NCI-H1417 (cell line): ENCODE measurements around the gene KCNH1.
A peak's percentile ranks its signal among the peaks of the same experiment; 100 is the strongest.

ENCODE experiments used
- DNase-seq, 3 experiments: peaks; one replicate each; lab custom pipeline; 2025; lab: John Stamatoyannopoulos, UW

Gene KCNH1

GRCh38 chr1:210754878-210755665 is 378.9 kb downstream of the KCNH1 start:
- DNase-seq = peak; percentile 34 to 95 (median 77)

DNA sequence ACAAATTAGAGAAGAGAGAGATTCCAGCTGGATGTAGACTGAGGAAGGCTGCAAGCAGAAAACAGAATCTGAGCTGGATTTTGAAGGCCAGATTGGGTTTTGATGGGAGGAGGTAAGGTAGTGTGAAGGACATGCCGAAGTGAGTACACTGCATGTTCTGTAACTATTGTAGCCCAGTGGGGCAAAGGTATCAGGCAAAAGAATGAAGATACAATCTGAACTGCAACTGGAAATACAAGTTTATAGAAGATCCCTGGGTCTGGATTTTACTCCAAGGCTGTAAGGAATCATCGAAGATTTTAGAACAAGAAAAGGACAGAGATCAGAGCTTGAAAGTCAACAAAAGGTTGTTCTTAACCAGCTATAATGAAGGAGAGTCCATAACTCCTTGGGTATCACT is 382.0 kb downstream of the KCNH1 start:
- DNase-seq = no peak

- DNase-seq = no peak
Measured at GRCh38 chr1:210750468-210750867, 383.5 kb downstream of the KCNH1 start.

DNA sequence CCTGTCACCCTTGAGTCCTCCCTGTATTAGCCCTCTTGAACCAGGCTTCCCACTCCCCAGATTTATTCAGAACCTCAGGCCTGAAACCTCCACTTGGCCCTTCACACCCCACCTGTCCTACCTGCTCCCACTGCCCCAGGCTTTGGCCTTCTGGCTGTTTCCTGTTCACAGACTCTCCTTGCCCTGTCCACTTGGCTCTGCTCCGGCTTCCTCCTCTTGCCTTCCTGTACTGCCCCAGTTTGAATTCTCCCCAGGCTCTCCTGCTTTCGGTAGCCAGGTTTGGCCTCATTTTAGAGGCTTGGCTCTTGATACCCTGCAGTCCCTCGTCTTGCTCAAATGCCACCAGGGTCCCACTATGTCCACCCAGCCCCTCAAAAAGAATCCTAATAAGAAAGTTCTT is 385.2 kb downstream of the KCNH1 start:
- no peak for DNase-seq

- DNase-seq = no peak
Measured at GRCh38 chr1:210747890-210748289, 386.1 kb downstream of the KCNH1 start.

GRCh38 chr1:210747112-210747511 is 386.8 kb downstream of the KCNH1 start:
- DNase-seq = no peak

- no peak for DNase-seq
Measured at GRCh38 chr1:210746024-210746731, 387.8 kb downstream of the KCNH1 start.

DNA sequence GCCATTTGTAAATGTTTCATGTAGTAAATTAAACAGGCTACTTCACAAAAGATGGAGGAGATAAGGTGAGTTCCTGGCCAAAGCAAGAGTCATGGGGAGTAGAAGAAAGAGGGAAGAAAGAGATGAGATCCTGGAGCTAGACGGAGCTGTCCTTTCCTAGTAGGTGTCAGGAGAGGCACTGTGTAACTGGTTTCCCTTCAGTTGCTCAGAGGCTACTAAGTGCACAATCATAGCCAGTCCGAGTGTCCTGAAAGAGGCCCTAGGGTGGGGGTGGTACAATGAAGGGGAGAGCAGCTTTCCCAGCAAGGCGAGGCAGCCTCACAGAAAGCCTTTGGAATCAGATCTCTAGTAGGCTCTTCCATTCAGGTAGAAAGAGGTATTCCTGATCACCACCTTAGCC is 390.9 kb downstream of the KCNH1 start:
- no peak for DNase-seq

DNA sequence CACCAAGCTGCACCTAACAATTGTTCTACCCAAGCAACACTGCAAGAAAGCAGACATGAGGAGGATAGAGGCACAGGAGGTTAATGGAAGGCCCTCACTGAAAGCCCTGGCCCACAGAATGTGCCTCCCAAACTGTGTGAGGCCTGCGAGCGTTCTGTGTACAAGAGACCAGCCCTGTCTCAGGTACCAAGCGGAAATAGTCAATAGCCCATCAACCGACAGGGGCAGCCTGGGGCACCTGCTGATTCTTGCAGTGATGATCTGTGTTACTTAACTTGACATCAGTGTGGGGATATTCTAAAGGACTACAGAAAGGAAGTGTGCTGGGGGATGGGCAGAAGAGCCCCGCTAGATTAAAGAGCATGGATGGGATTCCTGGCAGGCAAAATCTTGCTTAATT is 392.4 kb downstream of the KCNH1 start:
- peak in 1 of 3 experiments; percentile 17 for DNase-seq

DNA sequence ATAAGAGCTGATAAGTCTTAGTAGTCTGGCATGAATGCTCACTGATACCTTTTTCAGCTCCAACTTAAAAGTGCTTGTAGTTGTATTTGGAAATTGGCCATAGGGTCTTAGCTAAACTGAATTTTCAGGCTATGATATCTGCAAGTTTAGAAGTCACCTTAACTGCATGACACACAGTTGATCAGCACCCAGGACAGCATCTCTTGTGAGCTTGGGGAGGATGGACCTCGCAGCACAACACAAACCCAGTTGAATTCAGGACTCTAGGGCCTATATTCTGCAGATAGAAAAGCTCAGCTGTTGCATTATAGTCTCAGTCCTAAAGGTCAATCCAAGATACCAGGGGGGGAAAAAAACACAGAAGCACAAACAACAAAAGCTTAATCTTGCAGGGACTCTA is 394.3 kb downstream of the KCNH1 start:
- DNase-seq = no peak

GRCh38 chr1:210738256-210738655 is 395.7 kb downstream of the KCNH1 start:
- DNase-seq = no peak

DNA sequence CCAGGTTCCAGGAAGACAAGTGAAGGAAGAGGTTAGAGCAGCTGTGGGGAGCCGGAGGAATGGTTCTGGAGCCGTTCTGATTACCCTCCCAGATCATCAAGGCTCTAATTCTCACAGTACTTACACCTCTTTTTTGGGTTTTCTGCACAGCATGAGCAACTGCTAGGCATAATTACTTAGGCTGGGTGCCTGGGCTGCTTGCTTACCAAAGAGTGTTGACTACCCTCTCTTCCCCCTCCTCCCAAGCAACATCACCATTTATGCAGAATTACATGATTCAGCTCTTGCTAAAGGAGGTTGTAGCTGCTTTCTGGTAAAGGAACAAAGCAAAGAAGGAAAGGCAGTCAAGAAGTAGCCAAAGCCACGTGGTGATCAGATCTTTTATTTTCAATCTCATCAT is 397.2 kb downstream of the KCNH1 start:
- peak in 1 of 3 experiments; percentile 35 for DNase-seq

DNA sequence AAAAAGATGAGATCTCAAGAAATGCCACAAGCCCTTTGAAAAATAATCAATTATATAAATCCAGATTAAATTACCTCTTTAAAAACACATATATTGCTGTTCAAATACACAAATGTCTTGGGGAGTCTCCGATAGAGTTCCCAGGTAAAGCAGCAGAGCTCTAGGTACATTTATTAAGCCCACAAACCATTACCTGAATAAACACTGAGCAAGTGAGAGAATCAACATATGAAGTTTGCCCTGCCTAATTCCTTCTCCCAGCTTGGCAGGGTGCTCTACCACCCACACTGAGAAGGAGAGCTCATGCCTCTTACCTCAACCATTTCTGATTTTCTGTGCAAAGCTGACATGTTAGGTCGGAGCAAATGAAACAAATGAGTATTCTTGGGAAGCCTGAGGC is 402.4 kb downstream of the KCNH1 start:
- no peak for DNase-seq

- DNase-seq = no peak
Measured at GRCh38 chr1:210731193-210731592, 402.8 kb downstream of the KCNH1 start.

- peak in 1 of 3 experiments; percentile 93 for DNase-seq
Measured at GRCh38 chr1:210730023-210730422, 403.9 kb downstream of the KCNH1 start.

- DNase-seq = peak in 1 of 3 experiments; percentile 18
Measured at GRCh38 chr1:210728437-210729149, 405.4 kb downstream of the KCNH1 start.

- peak in 1 of 3 experiments; percentile 9 for DNase-seq
Measured at GRCh38 chr1:210727709-210728108, 406.2 kb downstream of the KCNH1 start.

DNA sequence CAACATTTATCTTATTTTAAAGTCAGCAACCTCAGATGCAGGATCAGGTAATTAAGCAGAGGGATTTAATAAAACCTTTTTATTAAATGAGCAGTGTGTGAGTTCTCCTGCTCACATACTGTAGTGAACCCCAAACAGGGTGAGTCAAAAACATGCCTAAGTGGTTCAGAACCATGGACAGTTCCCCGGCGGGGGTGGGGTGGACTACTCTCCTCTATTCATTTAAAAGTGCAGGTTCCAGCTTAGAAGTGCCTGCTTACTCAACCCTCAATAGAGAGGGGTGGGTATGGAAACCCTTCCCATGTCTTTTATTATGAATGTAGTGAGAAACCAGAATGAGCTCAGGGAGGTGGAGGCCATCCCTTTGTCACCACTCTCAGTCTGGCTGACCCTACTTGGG is 407.3 kb downstream of the KCNH1 start:
- DNase-seq = no peak

DNA sequence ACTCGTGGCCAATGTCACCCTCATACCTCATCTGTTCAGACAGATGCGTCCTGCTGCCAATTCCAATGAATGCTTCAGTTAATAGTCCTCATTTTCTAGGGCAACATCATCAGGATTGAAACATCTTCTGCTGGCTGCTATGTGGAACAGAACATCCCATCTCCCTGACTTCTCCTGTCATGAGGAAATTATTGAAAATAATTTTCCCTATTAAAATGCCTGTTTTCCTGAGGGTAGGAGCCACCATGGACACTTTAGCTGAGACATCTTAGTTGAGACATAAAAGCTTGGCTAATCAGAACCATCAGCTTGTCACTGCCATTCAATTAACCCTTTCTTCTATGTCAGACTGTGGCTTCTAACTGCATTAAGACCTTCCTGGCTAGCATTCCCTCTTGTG is 409.2 kb downstream of the KCNH1 start:
- no peak for DNase-seq

DNA sequence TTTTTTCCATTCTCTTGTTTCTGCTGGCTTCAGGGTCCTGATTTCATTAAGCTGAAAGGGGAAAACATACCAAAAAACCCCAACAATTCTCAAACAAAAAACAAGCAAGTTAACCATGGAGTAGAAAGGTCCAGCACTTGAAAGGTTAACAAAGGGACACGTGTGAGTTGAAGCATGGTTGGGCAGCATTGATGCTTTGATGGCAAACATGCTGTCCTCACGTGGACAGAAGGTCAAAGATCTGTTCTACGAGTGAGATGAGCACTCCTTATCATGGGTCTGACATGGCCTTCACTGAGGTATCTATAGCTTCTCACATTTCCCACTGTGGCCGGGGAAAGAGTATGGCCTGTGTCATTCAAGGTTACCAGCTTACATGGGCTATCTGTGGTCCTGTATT is 410.3 kb downstream of the KCNH1 start:
- no peak for DNase-seq

GRCh38 chr1:210722410-210723081 is 411.4 kb downstream of the KCNH1 start:
- DNase-seq = peak in 1 of 3 experiments; percentile 60

GRCh38 chr1:210715072-210715471 is 418.9 kb downstream of the KCNH1 start:
- no peak for DNase-seq
